22Rv1 (cell line): ENCODE results near the gene P2RX1.
A peak's percentile ranks its signal among the peaks of the same experiment; 100 is the strongest.

Experiments used
- CTCF ChIP-seq: fragments of 450-650 bp; IDR thresholded peaks from 2 replicates; pipeline ENCODE4 v1.5.1; 2017; ENCODE audit warnings: mild to moderate bottlenecking
- ZFX ChIP-seq: fragments of 450-650 bp; IDR thresholded peaks from 2 replicates; pipeline ENCODE4 v1.6.1; 2017; ENCODE audit warnings: antibody characterized with exemption, borderline replicate concordance

DNA sequence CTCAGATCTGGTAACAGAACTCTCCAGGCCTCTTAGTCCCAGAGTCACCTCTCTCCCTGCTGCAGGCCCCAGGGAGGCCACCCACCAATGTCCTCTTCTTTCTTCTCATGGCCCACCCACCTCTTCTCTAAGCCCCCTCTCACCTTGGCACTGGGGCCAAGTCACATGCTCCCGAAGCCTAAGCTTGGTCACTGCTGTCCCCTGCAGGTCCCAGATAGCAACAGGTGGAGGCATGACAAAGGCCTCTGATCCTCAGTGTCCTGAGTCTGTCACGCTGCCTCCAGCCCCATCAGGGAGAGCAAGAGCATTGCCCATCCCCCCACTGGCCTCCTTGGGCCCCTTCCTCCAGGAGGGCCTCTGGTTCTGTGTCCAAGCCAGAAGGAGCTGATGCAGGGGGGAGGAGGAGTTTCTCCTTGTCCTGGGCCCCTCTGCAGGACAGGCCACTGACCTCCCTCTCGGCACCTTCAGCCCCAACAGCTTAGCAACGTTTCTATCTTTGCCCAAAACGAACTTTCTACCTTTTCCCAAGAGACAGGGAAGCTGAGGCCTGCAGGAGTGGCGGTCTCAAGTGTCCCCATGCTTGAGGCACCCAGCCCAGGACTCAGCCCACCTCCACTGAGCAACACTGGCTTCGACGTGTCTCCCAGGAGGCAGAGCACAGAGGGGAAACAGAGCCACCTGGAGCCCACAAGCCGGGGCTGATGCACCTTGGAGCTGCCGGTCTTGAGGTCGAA, 8.6 kb downstream of the P2RX1 start:
- TF ChIP-seq CTCF = peak; percentile 18; the same call in 1 of the 2 replicates
- TF ChIP-seq ZFX = no peak
